GM18861 (cell line): ENCODE data around the gene PJA1.

ENCODE experiments used
- ATAC-seq: cut with Tn5 transposase; IDR thresholded peaks from one replicate; pipeline ENCODE4 v1.9.1; 2021; ENCODE audit not compliant: unreplicated experiment

The PJA1 gene

DNA sequence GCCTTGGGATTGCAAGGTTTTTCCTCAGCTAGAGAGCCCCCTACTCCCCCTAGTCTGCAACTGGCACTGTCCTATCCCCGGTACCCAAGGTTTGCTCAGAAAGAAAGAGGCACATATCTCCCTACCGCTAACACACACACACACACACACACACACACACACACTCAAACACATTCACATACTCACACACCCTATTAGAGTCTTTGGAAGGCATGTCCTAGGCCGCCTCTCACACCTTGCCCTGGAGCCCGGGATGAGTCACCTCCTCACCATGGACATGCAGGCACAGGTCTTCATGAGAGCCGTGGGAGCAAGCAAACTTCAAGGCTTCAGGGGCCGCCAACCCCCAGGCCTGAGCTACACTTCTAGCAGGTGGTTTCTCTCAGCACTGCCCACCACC lies 49.2 kb downstream of the PJA1 start:
- ATAC-seq: no peak

DNA sequence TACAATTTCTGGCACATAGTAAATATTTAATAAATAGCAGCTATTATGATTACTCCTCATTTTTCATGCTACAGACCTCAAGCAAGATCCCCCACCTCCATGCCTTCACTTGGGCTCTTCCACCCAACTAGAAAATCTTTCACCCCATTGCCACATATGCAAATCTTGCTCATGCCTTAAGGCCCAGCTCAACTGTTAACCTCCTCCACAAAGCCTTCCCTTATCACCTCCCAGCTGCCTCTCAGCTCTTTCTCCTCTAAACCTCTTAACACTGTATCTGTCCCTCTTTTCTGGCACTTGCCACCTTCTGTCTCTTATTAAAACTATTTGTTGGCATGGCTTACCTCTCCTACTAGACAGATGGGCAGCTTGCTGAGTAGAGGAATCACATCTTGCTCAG lies 51.5 kb downstream of the PJA1 start:
- ATAC-seq: no peak
